Activated CD8-positive, alpha-beta memory T cell treated with anti-CD3 and anti-CD28 coated beads for 36 hours (primary cell): ENCODE measurements around the gene MBTPS1. TPM values are rescaled to one million over a fixed set of nuclear protein-coding genes. Genes with fewer than 3 reads are reported as not detected.

Experiments used
- CTCF ChIA-PET: fragments of 350-600 bp; sonication (Branson Sonifier 250); formaldehyde crosslinking; loops from one replicate; lab custom pipeline; 2021; ENCODE audit warnings: antibody characterized with exemption; lab: Charles Lee
- POLR2A ChIA-PET: fragments of 350-600 bp; sonication (Branson Sonifier 250); formaldehyde crosslinking; loops from one replicate; lab custom pipeline; 2021; ENCODE audit warnings: antibody characterized with exemption; lab: Charles Lee
- total RNA-seq, 2 experiments: library from RNA; stranded (reverse); gene quantifications; one replicate each; pipeline ENCODE4 v1.2.3, GENCODE V29; 2021

Gene MBTPS1
- 10 to 100 TPM; 36.8 to 38.5 TPM for total RNA-seq

DNA sequence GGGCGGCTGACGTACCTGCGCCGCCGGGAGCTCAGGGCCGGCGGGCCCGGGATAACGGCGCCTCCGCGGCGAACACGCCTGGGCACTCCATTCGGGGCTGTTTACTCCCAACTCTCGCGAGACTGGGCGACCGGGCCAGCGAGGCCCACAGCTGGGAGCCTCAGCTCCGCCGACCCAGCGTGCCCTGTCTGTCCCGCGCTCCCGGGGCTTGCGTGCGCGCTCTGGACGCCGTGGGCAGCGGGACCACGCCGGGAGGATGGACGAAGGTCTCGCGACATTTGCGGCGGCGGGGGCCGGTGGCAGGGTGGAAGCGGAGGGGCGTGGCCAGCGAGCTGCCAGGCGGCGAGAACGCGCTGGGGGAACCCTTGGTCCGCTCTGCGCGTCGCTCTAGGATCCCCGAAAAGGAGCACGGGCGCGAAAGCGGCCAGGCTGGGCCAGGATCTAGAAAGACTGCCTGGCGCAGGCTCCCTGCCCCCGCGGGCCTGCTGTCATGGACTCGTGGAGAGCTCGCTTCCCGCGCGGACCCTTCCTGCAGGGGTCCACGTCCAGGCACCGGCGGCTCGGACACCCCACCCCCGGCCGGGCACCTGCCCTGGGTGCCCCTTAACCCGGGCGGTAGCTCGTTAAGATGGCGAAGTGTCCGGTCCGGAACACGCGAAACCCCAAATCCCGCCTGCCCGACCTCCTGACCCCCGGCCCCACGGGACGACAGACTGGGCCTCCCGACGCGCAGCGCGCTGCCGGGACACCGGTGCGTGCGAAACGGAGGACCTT lies at the start of gene MBTPS1:
Gene MBTPS1, minus strand, starts transcription at position 223 of the 774 bp plus-strand sequence. CDS start 15,159 bp downstream, outside the sequence.
- ChIA-PET CTCF (interaction anchor here (0.7 to 2.6 kb wide), 13 partner anchors 25 to 495 kb away, joined by 3 to 21 read pairs (median 3); partner anchors contain the start of genes DNAAF1, HSDL1 and TAF1C), POLR2A (interaction anchor here (0.5 to 3.3 kb wide), 14 partner anchors 17 to 506 kb away, joined by 3 to 20 read pairs (median 4); partner anchors contain the start of genes DNAAF1, HSDL1 and TAF1C)

DNA sequence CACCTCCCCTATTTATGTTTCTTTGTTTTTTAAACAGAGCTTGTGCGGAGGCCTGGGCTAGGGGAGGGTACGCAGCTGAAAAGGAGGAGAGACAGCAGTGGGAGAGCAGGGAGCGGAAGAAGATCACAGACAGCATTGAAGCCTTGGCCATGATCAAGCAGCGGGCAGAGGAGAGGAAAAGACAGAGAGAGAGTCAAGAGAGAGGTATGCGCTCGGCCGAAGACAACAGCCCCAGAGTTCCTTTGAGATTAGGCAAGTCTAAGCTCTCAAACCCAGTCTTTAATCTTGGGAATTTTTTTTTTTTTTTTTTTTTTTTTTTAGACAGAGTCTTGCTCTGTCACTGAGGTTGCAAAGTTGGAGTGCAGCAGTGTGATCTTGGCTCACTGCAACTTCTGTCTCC lies 49.0 kb upstream of the MBTPS1 start:
- ChIA-PET CTCF (interaction anchor here (0.7 kb wide), 2 partner anchors 21 to 177 kb away, joined by 3 to 5 read pairs; no protein-coding TSS in a partner anchor), POLR2A (no interaction called here)

DNA sequence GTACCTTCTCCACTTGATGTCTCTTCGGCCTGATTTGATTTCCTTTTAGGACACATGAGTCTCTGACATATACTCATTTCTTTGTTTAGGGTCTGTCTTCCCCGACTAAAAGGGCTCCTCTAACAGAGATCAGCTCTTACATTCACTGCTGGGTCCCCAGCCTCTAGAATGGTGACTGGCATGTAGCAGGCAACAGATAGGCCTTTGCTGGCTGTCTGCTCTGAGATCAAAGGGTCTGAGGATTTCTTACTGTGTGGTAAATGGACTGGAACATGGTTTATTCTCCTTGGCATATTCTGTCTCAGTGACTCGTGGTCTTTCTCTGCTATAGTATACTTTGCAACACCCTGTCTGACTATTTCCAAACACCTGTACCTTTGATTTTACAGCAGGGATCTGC lies 45.1 kb upstream of the MBTPS1 start:
- POLR2A ChIA-PET, result no interaction called here
- CTCF ChIA-PET, result no interaction called here

DNA sequence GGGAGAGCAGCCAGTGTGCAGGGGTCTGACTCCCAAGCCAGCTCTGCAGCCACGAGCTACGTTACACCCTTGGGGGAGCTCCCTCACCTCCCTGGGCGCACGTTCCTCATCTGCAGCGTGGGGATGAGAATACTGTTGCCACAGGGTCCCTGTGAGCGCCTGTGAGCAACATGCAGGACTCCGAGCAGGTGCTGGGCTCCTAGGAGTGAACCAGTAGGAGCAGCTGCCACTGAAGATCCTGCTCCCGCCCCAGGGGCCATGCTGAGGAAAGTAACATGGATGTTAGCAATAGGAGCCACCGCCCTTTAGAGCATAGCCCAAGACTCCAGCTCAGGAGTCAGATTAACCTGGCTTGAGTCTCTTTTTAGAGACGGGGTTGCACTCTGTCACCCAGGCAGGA lies 44.3 kb upstream of the MBTPS1 start:
- CTCF ChIA-PET, result no interaction called here

DNA sequence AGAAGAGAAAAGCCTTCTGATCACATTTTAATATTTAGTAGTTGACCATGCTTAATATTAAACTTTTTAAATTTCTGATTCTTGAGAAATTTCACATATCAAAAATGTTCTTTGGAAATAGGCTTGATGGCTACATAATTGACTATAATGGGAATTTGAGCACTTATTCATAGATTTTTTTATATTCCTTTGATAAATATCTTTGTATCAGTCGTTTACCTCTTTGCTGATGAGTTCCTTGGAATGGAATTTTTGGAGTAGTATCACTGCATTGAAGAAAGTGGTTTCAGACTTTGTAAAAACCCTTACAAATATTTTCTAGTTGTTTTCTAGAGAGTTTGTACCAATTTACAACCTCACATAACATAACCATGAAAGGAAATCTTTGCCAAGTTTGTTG lies 43.1 kb upstream of the MBTPS1 start:
- POLR2A ChIA-PET, result no interaction called here
- CTCF ChIA-PET, result interaction anchor here (0.9 kb wide), 1 partner anchor 11 kb away, joined by 3 read pairs; no protein-coding TSS in a partner anchor

More for the DNA sequence above, 44.3 kb upstream of the MBTPS1 start:
- POLR2A ChIA-PET, result no interaction called here

DNA sequence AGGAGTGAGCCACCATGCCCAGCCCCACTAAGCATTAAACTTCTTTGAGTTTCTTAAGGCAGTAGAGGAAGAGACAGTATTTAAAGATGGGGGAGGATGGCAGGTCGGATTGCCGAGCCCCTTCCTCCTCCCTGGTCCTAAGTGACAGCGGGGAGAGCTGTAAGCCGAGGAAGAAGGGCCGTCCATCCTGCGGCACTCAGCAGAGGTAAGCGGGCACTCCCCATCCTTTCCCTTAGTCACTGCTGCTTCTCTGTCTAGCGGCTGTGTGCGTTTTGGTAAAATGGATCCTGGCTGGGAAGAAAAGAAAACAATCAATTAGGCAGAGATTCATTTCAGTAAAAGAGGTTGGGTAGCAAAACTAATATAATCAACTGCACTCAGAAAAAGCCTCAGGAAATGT lies 42.3 kb upstream of the MBTPS1 start:
- POLR2A ChIA-PET, result no interaction called here

DNA sequence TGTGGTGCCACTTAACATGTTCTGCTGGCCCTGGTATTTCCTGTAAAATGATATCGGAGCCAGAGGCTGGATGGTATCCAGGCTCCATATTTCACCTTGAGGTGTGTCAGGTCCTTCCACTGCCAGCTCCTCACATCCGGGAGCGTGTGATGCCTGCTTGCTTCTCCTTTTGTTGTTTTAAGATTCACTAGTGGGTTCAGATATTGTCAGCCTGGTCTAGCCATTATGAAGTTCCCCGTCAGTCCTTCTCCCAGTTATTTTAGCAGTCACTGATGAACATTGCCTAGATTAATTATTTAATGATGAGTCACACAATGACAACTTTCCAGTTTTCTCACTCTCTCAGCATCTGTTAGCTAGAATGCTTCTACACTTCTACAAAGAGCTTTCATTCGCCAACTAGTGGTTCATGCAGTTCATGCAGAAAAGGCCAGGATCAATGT lies 39.6 kb upstream of the MBTPS1 start:
- CTCF ChIA-PET, result interaction anchor here (0.7 kb wide), 3 partner anchors 44 to 75 kb away, joined by 3 read pairs; no protein-coding TSS in a partner anchor
- POLR2A ChIA-PET, result no interaction called here

More for the DNA sequence above, 42.3 kb upstream of the MBTPS1 start:
- CTCF ChIA-PET, result no interaction called here

DNA sequence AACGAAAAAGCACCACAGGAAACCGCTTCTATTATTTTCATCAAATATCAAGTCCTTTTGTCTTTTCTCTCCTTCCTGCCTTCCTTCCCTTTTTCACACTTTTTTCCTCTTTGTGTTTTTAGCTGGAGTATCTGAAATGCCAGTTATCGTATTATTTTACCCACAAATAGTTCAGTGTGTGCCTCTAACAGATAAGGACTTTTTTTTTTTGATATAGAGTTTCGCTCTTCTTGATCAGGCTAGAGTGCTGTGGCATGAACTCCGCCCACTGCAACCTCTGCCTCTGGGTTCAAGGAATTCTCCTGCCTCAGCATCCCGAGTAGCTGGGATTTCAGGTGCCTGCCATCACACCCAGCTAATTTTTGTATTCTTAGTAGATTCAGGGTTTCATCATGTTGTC lies 39.0 kb upstream of the MBTPS1 start:
- ChIA-PET CTCF (no interaction called here), POLR2A (no interaction called here)

DNA sequence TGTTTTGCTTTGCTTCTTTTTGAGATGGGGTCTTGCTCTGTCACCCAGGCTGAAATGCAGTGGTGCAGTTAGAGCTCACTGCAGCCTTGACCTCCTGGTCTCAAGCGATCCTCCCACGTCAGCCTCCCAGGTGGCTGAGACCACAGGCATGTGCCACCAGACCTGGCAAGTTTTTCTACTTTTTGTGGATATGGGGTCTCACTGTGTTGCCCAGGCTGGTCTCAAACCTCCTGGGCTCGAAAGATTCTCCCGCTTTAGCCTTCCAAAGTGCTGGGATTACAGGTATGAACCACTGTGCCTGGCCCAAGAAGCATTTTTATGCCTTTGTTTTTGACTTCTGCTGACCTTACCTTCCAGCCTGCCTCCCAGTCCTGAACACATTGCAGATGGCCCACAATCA lies 38.5 kb upstream of the MBTPS1 start:
- POLR2A ChIA-PET, result interaction anchor here (1.2 kb wide), 1 partner anchor 13 kb away, joined by 6 read pairs; no protein-coding TSS in a partner anchor
- CTCF ChIA-PET, result no interaction called here

DNA sequence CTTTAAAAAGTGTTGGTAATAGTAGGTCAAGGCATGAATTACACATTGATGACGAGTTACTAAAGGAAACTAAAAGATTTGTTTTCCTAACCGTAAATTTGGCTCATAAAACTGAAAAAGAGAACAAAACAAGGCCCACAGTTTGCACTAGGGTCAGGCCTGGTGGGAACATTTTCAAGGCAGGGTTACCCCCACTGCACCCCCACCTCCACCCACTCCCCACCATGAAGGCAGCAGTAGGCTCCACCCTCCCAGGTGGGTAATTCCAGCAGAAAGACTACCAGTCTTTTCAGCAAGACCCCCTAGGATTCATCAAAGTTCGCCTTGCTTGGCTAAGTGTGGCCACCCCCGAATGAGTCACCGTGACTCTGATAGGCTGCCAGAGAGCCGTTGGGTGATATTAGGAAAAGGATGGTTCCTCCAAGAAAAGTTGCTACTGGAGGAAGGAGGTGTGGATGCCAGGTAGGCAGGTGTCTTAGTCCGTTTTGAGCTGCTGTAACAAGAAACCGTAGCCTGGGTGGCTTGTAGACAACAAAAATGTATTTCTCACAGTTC lies 37.0 kb upstream of the MBTPS1 start:
- ChIA-PET POLR2A (interaction anchor here (1.2 kb wide), 1 partner anchor 15 kb away, joined by 6 read pairs; no protein-coding TSS in a partner anchor), CTCF (no interaction called here)

DNA sequence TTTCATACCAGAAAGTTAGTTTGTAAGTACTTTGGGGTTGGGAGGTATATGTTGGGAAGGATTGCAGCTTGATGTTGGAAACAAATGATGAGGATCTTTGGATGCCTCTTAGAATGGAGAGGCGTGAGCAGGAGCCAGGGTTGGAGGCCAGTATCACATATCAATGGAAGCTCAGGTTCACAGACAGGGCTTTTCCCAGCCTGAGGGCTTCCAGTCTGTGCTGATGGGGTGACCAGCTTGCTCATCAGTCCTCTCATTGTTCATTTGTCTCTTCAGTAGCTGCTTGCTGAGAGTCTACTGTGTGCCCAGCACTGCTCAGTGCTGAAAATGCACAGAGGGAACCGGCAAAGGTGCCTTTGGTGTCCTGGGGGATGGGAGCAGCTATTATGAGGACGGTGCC lies 34.2 kb upstream of the MBTPS1 start:
- ChIA-PET POLR2A (no interaction called here), CTCF (interaction anchor here (0.8 to 1.5 kb wide), 2 partner anchors 25 to 36 kb away, joined by 3 read pairs; partner anchors contain the start of gene TAF1C)

DNA sequence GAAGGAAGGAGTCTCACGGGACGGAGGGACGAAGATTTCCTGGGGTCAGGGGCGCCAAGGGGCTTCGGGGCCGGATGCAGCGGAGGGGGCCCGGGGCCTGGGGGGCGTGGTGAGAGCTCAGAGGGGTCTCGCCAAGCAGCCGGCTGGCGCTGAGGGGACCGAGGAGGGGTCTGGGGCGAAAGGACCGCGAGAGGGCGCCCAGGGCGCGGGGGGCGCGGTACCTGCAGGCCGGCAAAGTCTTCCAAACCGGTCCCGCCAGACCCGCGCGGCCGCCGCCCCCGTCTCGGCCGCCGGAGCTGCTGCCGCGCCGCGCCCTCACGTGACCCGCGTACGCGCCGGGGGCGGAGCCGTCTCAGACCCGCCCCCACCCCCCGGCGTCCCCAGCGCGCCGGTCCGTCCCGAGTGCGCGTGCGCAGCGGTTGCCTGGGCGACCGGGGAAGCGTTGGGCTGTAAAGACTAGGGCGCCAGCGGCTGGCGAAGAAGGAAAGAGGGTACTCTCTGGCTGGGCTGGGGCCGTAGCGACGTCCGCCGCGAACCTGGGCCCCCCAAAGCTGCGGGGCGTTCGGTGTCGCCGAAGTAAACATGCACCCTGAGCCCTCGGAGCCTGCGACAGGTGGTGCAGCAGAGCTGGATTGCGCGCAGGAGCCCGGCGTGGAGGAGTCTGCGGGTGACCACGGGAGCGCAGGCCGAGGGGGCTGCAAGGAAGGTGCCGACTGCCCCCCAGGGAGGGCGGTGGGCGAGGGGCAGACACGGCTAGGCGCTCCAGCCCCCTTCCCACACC lies 28.3 kb upstream of the MBTPS1 start, which contains the start of the genes DNAAF1 and HSDL1:
Gene DNAAF1, plus strand, starts transcription at position 450 of the 781 bp plus-strand sequence. Its CDS starts 133 bp downstream, at position 583.
Gene HSDL1, minus strand, starts transcription at position 319 of the 781 bp plus-strand sequence. CDS start 13,856 bp downstream, outside the sequence.
- POLR2A ChIA-PET, result interaction anchor here (0.5 to 2.2 kb wide), 2 partner anchors 29 to 117 kb away, joined by 4 to 20 read pairs; partner anchors contain the start of gene MBTPS1

DNA sequence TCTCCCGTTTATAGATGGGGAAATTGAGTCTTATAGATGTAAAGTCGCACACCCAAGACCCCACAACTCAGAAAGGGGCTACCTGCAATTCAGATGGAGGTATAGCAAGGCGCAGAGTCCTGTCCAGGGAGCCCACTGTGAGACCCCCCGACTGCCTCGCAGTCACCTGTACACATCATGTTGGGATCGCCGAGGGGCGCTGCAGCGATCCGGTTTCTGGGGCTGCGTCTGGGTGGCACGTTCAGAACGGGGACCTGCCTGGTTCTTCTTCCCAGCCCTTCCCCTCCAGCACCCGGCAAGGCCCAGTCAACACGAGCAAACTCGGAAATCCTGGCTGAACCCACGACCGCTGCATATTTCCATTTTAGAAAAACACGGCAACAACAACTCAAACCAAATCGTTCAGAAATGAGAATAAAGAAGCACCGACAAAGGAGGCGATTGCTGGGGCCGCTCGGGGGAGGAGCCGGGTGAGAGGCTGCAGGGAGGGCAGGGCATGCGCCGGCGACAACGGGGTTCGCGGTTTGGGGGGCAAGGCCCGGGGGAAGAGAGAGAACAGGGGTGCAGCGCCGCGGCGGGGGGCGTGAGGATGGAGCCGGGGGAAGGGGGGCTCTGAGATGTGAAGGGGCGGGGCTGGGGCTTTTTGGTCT lies 27.6 kb upstream of the MBTPS1 start:
- CTCF ChIA-PET, result interaction anchor here (0.7 to 2.6 kb wide), 4 partner anchors 26 to 42 kb away, joined by 3 to 13 read pairs (median 4); partner anchors contain the start of genes MBTPS1 and TAF1C
- POLR2A ChIA-PET, result interaction anchor here (0.6 to 2.2 kb wide), 2 partner anchors 28 to 561 kb away, joined by 3 to 20 read pairs; partner anchors contain the start of gene MBTPS1

More for the DNA sequence above, 28.3 kb upstream of the MBTPS1 start, which contains the start of the genes DNAAF1 and HSDL1:
- CTCF ChIA-PET, result interaction anchor here (0.7 to 2.6 kb wide), 4 partner anchors 28 to 60 kb away, joined by 3 to 13 read pairs (median 4); partner anchors contain the start of genes MBTPS1 and TAF1C

DNA sequence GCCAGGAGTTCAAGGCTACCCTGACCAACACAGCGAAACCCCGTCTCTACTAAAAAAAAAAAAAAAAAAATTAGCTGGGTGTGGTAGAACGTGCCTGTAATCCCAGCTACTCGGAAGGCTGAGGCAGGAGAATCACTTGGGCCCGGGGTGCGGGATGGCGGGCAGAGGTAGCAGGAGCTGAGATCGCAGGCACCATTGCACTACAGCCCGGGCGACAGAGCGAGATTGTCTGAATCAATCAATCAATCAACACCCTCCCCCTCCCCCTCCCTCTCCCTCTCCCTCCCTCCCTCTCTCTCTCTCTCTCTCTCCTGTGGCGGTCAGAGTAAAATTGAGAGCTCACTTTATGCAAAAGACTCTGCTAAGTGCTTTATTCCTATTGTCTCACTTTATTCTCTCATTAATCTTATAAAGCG lies 27.1 kb upstream of the MBTPS1 start:
- CTCF ChIA-PET, result interaction anchor here (0.6 to 2.6 kb wide), 4 partner anchors 25 to 550 kb away, joined by 3 to 13 read pairs (median 4); partner anchors contain the start of genes MBTPS1 and TAF1C
- POLR2A ChIA-PET, result interaction anchor here (0.6 to 2.2 kb wide), 2 partner anchors 28 to 561 kb away, joined by 3 to 20 read pairs; partner anchors contain the start of gene MBTPS1

DNA sequence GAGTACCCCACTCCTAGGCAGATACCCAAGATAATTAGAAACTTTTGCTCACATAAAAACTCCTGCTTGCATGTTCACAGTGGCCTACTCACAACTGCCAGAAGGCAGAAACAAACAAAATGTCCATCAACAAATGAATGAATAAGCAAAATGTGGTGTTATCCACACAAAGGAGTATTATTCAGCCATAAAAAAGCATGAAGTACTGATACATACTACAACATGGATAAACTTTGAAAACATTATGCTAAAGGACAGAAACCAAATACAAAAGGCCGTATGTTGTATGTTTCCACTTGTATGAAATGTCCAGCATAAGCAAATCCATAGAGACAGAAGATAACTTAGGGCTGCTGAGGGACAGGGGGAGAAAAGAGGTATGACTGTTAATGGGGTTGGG lies 26.3 kb upstream of the MBTPS1 start:
- CTCF ChIA-PET, result interaction anchor here (0.6 to 2.6 kb wide), 5 partner anchors 26 to 550 kb away, joined by 4 to 13 read pairs (median 8); partner anchors contain the start of genes MBTPS1 and TAF1C
- POLR2A ChIA-PET, result interaction anchor here (1.3 to 2.2 kb wide), 2 partner anchors 27 kb away, joined by 3 to 20 read pairs; partner anchors contain the start of gene MBTPS1

DNA sequence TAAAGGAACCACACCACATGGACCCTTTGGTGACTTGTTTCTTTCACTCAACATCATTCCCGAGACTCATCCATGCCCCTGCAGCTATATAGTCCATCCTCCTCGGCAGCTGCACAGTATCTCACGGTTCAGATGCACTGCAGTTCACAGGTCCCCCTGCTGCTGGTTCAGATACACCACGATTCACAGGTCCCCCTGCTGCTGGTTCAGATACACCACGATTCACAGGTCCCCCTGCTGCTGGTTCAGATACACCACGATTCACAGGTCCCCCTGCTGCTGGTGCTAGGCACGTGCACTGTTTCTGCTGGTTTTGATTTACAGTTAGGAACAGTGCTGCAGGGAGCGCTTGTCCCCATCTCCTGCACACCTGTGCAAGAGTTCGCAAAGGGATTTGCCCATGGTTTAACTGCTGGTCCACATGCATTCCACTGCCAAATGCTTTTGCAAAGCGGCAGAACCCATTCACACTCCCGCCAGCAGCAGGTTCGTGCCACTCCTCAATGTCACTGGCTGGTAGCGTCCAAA lies 24.5 kb upstream of the MBTPS1 start:
- CTCF ChIA-PET, result interaction anchor here (0.7 to 2.6 kb wide), 5 partner anchors 10 to 56 kb away, joined by 3 to 8 read pairs (median 4); partner anchors contain the start of genes MBTPS1 and TAF1C
- POLR2A ChIA-PET, result no interaction called here
